ENCODE data around the gene GRAPL.
"Not testable (repeated sequence)": the region's sequence is repeated elsewhere in the genome, so short reads cannot be mapped to it uniquely, and the experiment has no call there.

DNA sequence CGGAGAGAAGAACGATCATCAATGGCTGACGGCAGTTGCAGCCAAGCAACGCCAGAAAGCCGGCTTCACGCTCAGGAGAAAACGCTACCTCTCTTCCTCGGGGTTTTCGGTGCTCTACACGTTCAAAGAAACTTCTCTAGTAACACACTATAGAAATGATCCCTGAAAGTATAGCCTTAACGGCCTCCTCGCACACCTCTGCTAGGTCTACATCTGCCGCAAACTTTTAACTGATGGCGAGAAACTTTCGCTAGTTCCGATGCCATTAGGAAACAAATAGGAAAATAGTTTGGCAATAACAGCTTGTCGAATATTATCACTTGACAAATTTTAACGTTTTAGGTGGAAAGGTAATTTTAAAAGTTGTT, 14.9 kb upstream of the GRAPL start:
- TF ChIP-seq POLR2A, POLR2AphosphoS5, EP300 (IDR thresholded peaks at IDR 0.05): not testable (repeated sequence)
- TF ChIP-seq, protein P1, sequence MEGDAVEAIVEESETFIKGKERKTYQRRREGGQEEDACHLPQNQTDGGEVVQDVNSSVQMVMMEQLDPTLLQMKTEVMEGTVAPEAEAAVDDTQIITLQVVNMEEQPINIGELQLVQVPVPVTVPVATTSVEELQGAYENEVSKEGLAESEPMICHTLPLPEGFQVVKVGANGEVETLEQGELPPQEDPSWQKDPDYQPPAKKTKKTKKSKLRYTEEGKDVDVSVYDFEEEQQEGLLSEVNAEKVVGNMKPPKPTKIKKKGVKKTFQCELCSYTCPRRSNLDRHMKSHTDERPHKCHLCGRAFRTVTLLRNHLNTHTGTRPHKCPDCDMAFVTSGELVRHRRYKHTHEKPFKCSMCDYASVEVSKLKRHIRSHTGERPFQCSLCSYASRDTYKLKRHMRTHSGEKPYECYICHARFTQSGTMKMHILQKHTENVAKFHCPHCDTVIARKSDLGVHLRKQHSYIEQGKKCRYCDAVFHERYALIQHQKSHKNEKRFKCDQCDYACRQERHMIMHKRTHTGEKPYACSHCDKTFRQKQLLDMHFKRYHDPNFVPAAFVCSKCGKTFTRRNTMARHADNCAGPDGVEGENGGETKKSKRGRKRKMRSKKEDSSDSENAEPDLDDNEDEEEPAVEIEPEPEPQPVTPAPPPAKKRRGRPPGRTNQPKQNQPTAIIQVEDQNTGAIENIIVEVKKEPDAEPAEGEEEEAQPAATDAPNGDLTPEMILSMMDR (IDR thresholded peaks at IDR 0.05): not testable (repeated sequence)
